ENCODE data around the gene TFF1.

TFF1 gene

DNA sequence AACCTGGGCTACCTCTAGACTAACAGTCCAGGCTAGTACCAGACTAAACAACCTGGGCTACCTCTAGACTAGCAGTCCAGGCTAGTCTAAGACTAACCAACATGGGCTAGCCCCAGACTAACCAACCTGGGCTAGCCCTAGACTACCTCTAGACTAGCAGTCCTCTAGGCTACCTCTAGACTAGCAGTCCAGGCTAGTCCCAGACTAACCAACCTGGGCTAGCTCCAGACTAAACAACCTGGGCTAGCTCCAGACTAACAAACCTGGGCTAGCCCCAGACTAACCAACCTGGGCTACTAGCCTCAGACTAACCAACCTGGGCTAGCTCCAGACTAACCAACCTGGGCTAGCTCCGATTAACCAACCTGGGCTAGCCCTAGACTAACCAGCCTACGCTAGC lies 17.6 kb downstream of the TFF1 start:
- Histone ChIP-seq H3K9me3 (ENCODE audit: severe bottlenecking) (peaks cover 1% of the 10 kb centered on the region), H3K27me3 (ENCODE audit: insufficient read depth, low read depth, severe bottlenecking) (no peaks in the 10 kb centered on the region), H3K4me3 (ENCODE audit: low read depth, low read length) (no peak overlapping the region), H3K27ac (no peak overlapping the region), H3K36me3 (no peaks in the 10 kb centered on the region)
- TF ChIP-seq, protein P1, sequence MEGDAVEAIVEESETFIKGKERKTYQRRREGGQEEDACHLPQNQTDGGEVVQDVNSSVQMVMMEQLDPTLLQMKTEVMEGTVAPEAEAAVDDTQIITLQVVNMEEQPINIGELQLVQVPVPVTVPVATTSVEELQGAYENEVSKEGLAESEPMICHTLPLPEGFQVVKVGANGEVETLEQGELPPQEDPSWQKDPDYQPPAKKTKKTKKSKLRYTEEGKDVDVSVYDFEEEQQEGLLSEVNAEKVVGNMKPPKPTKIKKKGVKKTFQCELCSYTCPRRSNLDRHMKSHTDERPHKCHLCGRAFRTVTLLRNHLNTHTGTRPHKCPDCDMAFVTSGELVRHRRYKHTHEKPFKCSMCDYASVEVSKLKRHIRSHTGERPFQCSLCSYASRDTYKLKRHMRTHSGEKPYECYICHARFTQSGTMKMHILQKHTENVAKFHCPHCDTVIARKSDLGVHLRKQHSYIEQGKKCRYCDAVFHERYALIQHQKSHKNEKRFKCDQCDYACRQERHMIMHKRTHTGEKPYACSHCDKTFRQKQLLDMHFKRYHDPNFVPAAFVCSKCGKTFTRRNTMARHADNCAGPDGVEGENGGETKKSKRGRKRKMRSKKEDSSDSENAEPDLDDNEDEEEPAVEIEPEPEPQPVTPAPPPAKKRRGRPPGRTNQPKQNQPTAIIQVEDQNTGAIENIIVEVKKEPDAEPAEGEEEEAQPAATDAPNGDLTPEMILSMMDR (IDR thresholded peaks at IDR 0.05; ENCODE audit: low read depth, low read length), result no peak
- no peak for DNase-seq

DNA sequence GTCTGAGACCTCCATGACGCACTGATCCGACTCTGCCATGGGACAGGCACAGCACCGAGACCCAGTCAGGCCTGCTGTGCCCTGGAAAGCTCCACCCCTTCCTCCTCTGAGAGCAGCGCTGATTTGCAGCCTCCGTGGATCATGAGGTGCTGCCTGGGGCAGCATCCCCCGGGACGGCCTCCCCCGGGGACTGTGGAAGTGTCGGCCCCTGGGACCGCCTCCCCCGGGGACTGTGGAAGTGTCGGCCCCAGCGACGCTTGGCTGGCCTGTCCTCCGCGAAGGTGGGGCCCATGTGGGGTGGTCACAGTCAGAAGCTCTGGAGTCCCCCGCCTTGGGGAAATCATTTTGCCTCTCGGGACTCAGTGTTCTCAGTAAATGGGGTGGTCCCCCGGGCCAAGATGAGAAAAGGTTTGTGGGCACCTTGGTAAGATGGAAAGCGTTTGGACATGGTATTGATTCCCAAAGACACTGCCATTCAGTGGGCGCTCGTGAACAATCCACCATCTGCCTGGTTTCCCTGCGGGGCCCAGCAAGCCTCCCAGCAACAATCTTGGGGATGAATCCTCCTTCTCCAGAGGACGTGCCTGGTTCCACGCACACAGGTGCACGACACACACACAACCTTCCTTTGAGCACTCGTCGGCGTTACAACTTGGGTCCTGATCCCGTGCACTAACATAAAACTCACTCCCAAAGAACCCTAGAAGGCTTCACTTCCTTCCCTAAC lies 18.6 kb downstream of the TFF1 start:
- no peak overlapping the region for H3K4me3 ChIP-seq (ENCODE audit: low read depth, low read length)

DNA sequence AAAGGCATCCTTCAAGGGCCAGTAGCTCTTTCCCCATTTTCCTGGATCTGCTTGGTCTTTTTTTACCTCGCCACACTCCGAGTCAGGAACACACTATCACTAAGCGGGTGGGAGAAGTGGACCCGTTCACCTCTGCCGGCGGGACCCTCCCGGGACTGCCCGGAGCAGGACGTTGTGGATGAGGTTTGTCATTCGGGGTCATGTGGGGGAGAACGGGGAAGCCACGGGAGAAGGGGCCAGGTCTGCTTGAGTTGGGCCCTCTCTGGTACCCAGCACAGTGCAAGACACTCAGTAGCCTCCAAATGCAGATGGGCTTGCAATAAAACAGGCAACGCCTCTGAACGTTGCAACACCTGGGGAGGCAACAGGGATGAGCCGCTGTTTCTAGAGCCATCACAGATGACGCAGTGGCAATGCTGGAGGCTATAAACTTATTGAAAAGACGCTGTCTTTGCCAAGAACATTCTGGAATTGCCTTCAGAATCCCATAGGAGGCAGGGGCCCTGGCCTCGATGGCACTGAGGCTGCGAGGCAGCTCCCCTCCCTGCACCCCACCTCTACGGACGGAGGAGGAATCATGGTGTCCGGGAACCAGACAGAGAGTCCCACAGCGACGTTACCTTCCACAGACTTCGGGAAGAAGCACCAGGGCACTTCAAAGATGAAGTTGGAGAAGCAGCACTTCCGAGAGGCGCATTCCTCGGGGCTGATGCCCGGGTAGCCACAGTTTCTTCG lies 19.3 kb downstream of the TFF1 start:
- Histone ChIP-seq H3K4me3 (ENCODE audit: low read depth, low read length) (no peak overlapping the region), H3K9me3 (ENCODE audit: severe bottlenecking) (no peaks in the 10 kb centered on the region), H3K27me3 (ENCODE audit: insufficient read depth, low read depth, severe bottlenecking) (no peaks in the 10 kb centered on the region), H3K27ac (no peak overlapping the region), H3K36me3 (no peaks in the 10 kb centered on the region)
- DNase-seq, result no peak
- TF ChIP-seq, protein P1 (IDR thresholded peaks at IDR 0.05; ENCODE audit: low read depth, low read length), result no peak

More for the DNA sequence above, 18.6 kb downstream of the TFF1 start:
- no peak overlapping the region for H3K27ac ChIP-seq
- no peaks in the 10 kb centered on the region for H3K9me3 ChIP-seq (ENCODE audit: severe bottlenecking)
- no peaks in the 10 kb centered on the region for H3K27me3 ChIP-seq (ENCODE audit: insufficient read depth, low read depth, severe bottlenecking)
- no peaks in the 10 kb centered on the region for H3K36me3 ChIP-seq
- TF ChIP-seq, protein P1 (IDR thresholded peaks at IDR 0.05; ENCODE audit: low read depth, low read length), result no peak
- peak; percentile 3 for DNase-seq

DNA sequence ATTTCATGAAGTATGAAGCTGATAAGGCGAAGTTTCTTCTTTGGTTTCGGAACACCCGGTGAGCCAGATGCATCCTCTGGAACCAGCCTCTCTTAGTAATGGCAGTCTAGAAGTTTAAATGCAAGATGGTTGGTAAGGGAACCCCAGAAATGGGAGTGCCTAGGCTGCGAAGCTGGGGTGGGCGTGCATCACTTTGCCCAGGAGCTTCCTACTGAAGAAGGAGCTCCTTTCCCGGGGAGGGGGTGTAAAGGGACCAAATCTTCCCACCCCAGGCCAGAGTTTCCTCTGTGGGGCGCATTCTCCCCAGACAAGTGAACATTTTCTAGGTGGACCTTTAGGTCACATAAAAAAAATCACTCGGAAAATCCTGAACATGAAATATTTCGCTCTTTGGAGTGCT lies 19.9 kb downstream of the TFF1 start:
- no peak overlapping the region for H3K27ac ChIP-seq
- TF ChIP-seq, protein P1 (IDR thresholded peaks at IDR 0.05; ENCODE audit: low read depth, low read length), result no peak

DNA sequence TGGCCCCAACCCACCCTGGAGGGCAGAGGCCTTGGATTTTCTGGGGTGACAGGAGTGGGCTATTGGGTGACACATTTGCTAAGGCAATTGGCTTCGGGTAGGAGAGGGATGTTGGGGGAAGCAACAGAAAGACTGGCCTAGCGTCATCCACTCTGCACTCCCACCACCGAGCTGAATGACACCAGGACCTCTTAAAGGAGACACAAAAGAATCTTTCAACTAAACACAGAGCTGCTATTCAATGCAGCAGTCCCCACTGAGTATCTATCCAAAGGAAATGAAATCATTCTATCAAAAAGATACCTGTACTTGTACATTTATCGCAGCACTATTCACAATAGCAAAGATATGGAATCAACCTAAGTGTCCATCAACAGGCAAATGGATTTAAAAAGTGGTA lies 21.7 kb downstream of the TFF1 start:
- H3K9me3 ChIP-seq (ENCODE audit: severe bottlenecking), result no peaks in the 10 kb centered on the region
- no peak overlapping the region for H3K4me3 ChIP-seq (ENCODE audit: low read depth, low read length)
- TF ChIP-seq, protein P1 (IDR thresholded peaks at IDR 0.05; ENCODE audit: low read depth, low read length), result no peak
- H3K27me3 ChIP-seq (ENCODE audit: insufficient read depth, low read depth, severe bottlenecking), result no peaks in the 10 kb centered on the region
- no peaks in the 10 kb centered on the region for H3K36me3 ChIP-seq
- no peak for DNase-seq
- no peak overlapping the region for H3K27ac ChIP-seq

More for the DNA sequence above, 19.9 kb downstream of the TFF1 start:
- DNase-seq, result no peak
- Histone ChIP-seq H3K27me3 (ENCODE audit: insufficient read depth, low read depth, severe bottlenecking) (no peaks in the 10 kb centered on the region), H3K9me3 (ENCODE audit: severe bottlenecking) (no peaks in the 10 kb centered on the region), H3K36me3 (no peaks in the 10 kb centered on the region), H3K4me3 (ENCODE audit: low read depth, low read length) (no peak overlapping the region)

Data from WERI-Rb-1 (cell line).